22Rv1 (cell line): ENCODE measurements around the gene TM7SF2.

ENCODE experiments used
- CTCF ChIP-seq: fragments of 450-650 bp; IDR thresholded peaks from 2 replicates; pipeline ENCODE4 v1.5.1; 2017; ENCODE audit warnings: mild to moderate bottlenecking
- ZFX ChIP-seq: fragments of 450-650 bp; IDR thresholded peaks from 2 replicates; pipeline ENCODE4 v1.6.1; 2017; ENCODE audit warnings: antibody characterized with exemption, borderline replicate concordance

DNA sequence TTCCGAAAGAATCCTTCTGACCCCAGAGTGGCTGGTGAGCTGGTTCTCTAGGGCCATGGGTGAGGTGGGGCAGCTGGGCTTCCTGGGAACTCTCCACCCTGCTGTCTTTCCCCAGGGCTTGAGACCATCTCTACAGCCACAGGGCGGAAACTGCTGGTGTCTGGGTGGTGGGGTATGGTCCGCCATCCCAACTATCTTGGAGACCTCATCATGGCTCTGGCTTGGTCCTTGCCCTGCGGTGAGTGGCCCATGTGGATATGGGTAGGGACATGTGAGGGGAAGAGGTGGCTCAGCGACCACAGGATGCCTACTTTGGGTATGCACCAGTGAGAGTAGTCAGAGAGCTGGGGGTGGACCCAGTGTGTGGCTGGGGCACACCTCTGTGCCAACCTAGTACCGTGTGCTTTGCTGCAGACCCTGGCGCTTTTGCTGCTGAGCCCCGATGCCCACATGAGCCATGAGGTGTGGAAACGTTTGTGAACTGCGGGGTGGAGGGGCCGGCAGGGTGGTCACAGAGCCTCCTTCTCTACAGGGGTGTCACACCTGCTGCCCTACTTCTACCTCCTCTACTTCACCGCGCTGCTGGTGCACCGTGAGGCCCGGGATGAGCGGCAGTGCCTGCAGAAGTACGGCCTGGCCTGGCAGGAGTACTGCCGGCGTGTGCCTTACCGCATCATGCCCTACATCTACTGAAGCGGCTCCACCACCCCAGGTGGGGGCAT, 3.9 kb downstream of the TM7SF2 start:
- TF ChIP-seq CTCF (no peak), ZFX (no peak)
